ENCODE data around the gene SHISA5.
"Not testable (repeated sequence)": the region's sequence is repeated elsewhere in the genome, so short reads cannot be mapped to it uniquely, and the experiment has no call there.

GRCh38 chr3:48551651-48552050 lies 47.7 kb upstream of the SHISA5 start:
- not testable (repeated sequence) for TF ChIP-seq SUZ12 (IDR thresholded peaks at IDR 0.05); SP1 (IDR thresholded peaks at IDR 0.05); BHLHE40 (IDR thresholded peaks at IDR 0.05; ENCODE audit: borderline replicate concordance)
